ENCODE data around the gene TASOR. TPM values are rescaled to one million over a fixed set of nuclear protein-coding genes. Genes with fewer than 3 reads are reported as not detected.

The TASOR gene
- polyA plus RNA-seq, 1 of the 3 experiments (the other 2 are of a cell fraction), result 15.3 TPM

DNA sequence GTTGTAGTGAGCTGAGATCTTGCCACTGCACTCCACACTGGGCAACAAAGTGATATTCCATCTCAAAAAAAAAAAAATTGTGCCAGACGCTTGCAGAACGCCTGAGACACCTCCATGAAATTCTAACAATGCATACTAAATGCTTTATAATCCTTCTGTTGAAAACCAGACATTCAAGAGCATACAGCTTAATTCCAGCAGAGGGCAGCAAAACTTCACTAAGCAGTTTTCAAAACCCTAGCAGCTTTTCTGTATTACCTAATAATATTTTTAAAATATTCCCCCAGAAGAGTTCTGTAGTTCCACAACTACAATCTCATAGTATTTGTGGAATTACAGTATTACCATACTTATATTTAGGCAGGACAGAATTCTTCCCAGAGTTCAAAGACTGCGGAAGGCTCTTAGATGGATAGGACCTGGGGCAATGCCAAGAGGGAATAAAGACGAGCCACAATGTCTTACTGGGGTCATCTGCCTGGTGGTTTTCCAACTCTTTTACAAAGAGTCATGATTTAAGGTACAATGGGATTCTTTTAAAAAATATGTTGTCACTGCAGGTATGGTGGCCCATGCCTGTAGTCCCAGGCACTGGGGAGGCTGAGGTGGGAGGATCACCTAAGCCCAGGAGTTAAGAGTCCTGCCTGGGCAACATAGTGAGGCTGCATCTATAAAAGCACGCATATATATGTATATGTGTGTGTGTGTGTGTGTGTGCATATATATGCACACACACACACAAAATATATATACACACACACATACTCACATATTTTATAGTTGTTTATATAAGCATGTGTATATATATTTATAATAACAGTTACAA lies 19.6 kb upstream of the TASOR start:
- CTCF ChIA-PET, result interaction anchor here (0.6 to 7.3 kb wide), 42 partner anchors 8 to 368 kb away, joined by 3 to 199 read pairs (median 4); partner anchors contain the start of gene ARHGEF3
- Histone ChIP-seq H4K20me1 (ENCODE audit: insufficient read depth) (no peaks in the 10 kb centered on the region), H2AFZ (ENCODE audit: low read depth) (no peak overlapping the region), H3K9ac (no peak overlapping the region), H3F3A (replicated peaks; ENCODE audit: insufficient read depth) (no peaks in the 10 kb centered on the region), H3K27ac (ENCODE audit: low read depth in 2 of 2, low read length in 1 of 2) (no peak overlapping the region), H3K79me2 (ENCODE audit: insufficient read depth) (no peaks in the 10 kb centered on the region), H3K4me1 (ENCODE audit: control insufficient read depth in 1 of 2, insufficient read depth in 2 of 2, low read depth in 1 of 2, low read length in 1 of 2) (no peaks in the 10 kb centered on the region), H3K27me3 (ENCODE audit: insufficient read depth) (no peaks in the 10 kb centered on the region), H3K9me2 (no peaks in the 10 kb centered on the region), H3K4me3 (ENCODE audit: low read depth in 2 of 2, low read length in 1 of 2) (peak overlapping the region in 1 of 2 experiments; percentile 21; a peak in 1 of 4 replicates), H3K4me2 (no peak overlapping the region), H3K36me3 (replicated peaks in 1 of 2; ENCODE audit: control insufficient read depth in 1 of 2, insufficient read depth in 2 of 2, low read length in 1 of 2) (no peaks in the 10 kb centered on the region), H3K9me3 (no peaks in the 10 kb centered on the region)
- DNase-seq, result peak; percentile 57
- POLR2A ChIA-PET, result interaction anchor here (1.0 kb wide), 1 partner anchor 285 kb away, joined by 4 read pairs; no protein-coding TSS in a partner anchor
- 33% methylated on average over 5 of the region's 5 CpGs for WGBS (ENCODE audit: low lambda C conversion rate)
- TF ChIP-seq FOSL2 (IDR thresholded peaks at IDR 0.05; ENCODE audit: borderline replicate concordance, low read depth) (no peak), EZH2phosphoT487 (IDR thresholded peaks at IDR 0.05; ENCODE audit: borderline replicate concordance, low read depth) (no peak), RFX5 (IDR thresholded peaks at IDR 0.05; ENCODE audit: low read length) (peak; percentile 43; the same call in 1 of the 2 replicates), GABPA (IDR thresholded peaks at IDR 0.05; ENCODE audit: low read depth) (no peak), NFIC (IDR thresholded peaks at IDR 0.05; ENCODE audit: borderline replicate concordance) (peak; percentile 11; the same call in 1 of the 2 replicates), MEF2A (IDR thresholded peaks at IDR 0.05; ENCODE audit: borderline replicate concordance, low read depth) (no peak), SIN3A (IDR thresholded peaks at IDR 0.05; ENCODE audit: borderline replicate concordance, low read depth, low read length) (no peak), RAD21 (IDR thresholded peaks at IDR 0.05; ENCODE audit: low read length) (peak; percentile 96), RCOR1 (IDR thresholded peaks at IDR 0.05; ENCODE audit: low read length) (no peak), JUND (IDR thresholded peaks at IDR 0.05) (no peak), SMC3 (IDR thresholded peaks at IDR 0.05; ENCODE audit: low read depth, low read length) (peak; percentile 95), TCF12 (IDR thresholded peaks at IDR 0.05) (no peak), RXRA (IDR thresholded peaks at IDR 0.05; ENCODE audit: borderline replicate concordance, low read depth) (no peak), TAF1 (IDR thresholded peaks at IDR 0.05; ENCODE audit: borderline replicate concordance, low read depth, low read length) (no peak), YY1 (IDR thresholded peaks at IDR 0.05; ENCODE audit: low read depth) (no peak), NRF1 (IDR thresholded peaks at IDR 0.05; ENCODE audit: low read depth, low read length) (no peak), GATA2 (CRISPR knock-in tag; IDR thresholded peaks at IDR 0.05) (no peak)
- TF ChIP-seq, protein P1, sequence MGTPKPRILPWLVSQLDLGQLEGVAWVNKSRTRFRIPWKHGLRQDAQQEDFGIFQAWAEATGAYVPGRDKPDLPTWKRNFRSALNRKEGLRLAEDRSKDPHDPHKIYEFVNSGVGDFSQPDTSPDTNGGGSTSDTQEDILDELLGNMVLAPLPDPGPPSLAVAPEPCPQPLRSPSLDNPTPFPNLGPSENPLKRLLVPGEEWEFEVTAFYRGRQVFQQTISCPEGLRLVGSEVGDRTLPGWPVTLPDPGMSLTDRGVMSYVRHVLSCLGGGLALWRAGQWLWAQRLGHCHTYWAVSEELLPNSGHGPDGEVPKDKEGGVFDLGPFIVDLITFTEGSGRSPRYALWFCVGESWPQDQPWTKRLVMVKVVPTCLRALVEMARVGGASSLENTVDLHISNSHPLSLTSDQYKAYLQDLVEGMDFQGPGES (IDR thresholded peaks at IDR 0.05; ENCODE audit: low read depth, low read length), result no peak
- TF ChIP-seq, protein P2, sequence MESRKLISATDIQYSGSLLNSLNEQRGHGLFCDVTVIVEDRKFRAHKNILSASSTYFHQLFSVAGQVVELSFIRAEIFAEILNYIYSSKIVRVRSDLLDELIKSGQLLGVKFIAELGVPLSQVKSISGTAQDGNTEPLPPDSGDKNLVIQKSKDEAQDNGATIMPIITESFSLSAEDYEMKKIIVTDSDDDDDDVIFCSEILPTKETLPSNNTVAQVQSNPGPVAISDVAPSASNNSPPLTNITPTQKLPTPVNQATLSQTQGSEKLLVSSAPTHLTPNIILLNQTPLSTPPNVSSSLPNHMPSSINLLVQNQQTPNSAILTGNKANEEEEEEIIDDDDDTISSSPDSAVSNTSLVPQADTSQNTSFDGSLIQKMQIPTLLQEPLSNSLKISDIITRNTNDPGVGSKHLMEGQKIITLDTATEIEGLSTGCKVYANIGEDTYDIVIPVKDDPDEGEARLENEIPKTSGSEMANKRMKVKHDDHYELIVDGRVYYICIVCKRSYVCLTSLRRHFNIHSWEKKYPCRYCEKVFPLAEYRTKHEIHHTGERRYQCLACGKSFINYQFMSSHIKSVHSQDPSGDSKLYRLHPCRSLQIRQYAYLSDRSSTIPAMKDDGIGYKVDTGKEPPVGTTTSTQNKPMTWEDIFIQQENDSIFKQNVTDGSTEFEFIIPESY (IDR thresholded peaks at IDR 0.05; ENCODE audit: borderline replicate concordance, low read depth), result no peak
- TF ChIP-seq, protein P3, sequence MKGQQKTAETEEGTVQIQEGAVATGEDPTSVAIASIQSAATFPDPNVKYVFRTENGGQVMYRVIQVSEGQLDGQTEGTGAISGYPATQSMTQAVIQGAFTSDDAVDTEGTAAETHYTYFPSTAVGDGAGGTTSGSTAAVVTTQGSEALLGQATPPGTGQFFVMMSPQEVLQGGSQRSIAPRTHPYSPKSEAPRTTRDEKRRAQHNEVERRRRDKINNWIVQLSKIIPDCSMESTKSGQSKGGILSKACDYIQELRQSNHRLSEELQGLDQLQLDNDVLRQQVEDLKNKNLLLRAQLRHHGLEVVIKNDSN (IDR thresholded peaks at IDR 0.05; ENCODE audit: borderline replicate concordance, low read depth), result no peak
- TF ChIP-seq, protein P4, sequence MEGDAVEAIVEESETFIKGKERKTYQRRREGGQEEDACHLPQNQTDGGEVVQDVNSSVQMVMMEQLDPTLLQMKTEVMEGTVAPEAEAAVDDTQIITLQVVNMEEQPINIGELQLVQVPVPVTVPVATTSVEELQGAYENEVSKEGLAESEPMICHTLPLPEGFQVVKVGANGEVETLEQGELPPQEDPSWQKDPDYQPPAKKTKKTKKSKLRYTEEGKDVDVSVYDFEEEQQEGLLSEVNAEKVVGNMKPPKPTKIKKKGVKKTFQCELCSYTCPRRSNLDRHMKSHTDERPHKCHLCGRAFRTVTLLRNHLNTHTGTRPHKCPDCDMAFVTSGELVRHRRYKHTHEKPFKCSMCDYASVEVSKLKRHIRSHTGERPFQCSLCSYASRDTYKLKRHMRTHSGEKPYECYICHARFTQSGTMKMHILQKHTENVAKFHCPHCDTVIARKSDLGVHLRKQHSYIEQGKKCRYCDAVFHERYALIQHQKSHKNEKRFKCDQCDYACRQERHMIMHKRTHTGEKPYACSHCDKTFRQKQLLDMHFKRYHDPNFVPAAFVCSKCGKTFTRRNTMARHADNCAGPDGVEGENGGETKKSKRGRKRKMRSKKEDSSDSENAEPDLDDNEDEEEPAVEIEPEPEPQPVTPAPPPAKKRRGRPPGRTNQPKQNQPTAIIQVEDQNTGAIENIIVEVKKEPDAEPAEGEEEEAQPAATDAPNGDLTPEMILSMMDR (IDR thresholded peaks at IDR 0.05), result peak; percentile 95
- TF ChIP-seq, protein P5, sequence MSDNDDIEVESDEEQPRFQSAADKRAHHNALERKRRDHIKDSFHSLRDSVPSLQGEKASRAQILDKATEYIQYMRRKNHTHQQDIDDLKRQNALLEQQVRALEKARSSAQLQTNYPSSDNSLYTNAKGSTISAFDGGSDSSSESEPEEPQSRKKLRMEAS (IDR thresholded peaks at IDR 0.05; ENCODE audit: low read depth), result no peak
- TF ChIP-seq, protein P6, sequence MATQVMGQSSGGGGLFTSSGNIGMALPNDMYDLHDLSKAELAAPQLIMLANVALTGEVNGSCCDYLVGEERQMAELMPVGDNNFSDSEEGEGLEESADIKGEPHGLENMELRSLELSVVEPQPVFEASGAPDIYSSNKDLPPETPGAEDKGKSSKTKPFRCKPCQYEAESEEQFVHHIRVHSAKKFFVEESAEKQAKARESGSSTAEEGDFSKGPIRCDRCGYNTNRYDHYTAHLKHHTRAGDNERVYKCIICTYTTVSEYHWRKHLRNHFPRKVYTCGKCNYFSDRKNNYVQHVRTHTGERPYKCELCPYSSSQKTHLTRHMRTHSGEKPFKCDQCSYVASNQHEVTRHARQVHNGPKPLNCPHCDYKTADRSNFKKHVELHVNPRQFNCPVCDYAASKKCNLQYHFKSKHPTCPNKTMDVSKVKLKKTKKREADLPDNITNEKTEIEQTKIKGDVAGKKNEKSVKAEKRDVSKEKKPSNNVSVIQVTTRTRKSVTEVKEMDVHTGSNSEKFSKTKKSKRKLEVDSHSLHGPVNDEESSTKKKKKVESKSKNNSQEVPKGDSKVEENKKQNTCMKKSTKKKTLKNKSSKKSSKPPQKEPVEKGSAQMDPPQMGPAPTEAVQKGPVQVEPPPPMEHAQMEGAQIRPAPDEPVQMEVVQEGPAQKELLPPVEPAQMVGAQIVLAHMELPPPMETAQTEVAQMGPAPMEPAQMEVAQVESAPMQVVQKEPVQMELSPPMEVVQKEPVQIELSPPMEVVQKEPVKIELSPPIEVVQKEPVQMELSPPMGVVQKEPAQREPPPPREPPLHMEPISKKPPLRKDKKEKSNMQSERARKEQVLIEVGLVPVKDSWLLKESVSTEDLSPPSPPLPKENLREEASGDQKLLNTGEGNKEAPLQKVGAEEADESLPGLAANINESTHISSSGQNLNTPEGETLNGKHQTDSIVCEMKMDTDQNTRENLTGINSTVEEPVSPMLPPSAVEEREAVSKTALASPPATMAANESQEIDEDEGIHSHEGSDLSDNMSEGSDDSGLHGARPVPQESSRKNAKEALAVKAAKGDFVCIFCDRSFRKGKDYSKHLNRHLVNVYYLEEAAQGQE (IDR thresholded peaks at IDR 0.05; ENCODE audit: low read depth, low read length), result no peak

All from SK-N-SH (cell line).